Measurements from ENCODE around the gene TOPAZ1.
A peak's percentile ranks its signal among the peaks of the same experiment; 100 is the strongest.

TOPAZ1 gene

GRCh38 chr3:44241706-44242105 is at the start of gene TOPAZ1:
Gene TOPAZ1, plus strand, starts transcription at chr3:44241886. Its CDS starts 168 bp downstream, at chr3:44242054.
- FAIRE-seq = no peak

DNA sequence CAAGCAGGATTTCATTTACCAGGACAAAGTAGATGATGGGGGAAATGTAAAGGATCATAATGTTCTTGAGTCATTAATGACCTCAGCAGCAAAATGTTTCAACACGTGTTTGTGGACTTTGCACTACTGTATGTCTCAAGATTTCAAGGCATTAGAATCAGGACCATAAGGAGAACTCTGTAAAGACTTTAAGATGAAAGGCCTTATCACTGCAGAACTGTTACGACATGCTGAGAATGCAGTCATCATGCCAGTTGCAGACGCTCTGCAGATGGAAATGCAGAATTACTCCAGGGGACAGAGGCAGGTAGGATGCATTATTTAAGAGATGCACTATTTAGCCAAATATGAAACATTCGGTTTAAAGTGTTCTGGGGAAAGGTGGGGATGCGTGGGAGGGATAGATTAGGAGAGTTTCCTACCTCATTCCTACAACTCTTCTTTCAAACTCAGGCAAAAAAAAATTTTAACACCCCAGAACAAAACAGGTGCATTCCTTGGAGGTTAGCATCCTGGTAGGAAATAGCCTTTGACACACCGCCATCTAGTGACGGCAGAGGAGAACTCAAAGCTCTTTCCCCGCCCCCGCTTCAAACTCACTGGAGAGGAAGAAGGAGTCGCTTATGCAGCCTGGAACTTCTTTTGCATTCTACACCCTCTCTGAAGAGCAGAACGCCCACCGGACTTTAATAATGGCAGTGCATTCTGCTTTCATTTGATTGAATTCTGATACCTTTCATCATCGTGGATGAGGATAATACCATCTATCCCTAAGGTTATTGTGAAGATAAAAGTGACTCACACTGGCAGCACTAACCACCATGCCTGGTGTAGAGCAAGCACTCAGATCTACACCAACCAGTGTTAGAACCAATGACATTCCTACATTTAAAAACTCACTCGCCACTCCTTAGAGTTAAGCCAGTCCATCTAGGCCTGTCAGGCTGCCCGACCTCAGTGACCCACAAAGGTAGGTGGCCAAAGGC is 43.1 kb upstream of the TOPAZ1 start:
- FAIRE-seq = peak; percentile 47

- no peak for FAIRE-seq
These were observed 35.4 kb upstream of the TOPAZ1 start for GRCh38 chr3:44206261-44206660.

- FAIRE-seq = no peak
These were observed 34.6 kb upstream of the TOPAZ1 start for GRCh38 chr3:44206862-44207652.

DNA sequence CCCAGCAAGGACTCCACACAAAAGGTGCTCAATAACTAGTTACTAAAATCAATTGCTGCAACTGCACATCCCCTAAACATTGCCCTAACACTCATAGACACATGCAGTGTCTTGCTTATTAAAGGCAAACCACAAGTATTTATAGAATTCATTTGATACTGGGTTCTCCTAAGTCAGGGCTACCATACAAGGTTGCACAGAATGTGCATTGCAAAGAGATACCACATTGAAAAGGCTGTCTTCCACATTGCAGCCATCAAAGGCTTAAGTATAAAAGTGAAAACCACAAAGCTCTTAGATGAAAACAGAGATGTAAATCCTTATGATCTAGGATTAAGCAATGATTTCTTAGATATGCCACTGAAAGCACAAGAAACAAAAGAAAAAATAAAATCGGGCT is 33.6 kb upstream of the TOPAZ1 start:
- FAIRE-seq = no peak

GRCh38 chr3:44208568-44208967 is 33.1 kb upstream of the TOPAZ1 start:
- no peak for FAIRE-seq

DNA sequence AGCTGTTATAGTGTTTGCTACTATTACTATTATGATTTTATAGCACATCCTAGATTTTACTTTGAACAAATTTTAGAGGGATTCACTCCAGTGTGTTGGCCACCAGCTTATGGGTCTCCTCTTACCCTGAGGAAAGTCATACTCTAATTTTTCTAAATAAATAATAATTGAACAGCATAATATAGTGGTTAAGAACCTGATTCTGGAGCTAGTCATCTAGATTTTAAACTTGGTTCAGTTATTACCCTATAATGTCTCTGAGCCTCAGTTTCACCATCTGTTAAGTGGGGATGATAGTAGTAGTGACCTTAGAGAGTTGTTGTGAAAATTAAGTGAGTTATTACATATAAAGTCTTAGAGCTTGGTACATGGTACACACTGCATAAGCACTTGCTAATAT is 30.7 kb upstream of the TOPAZ1 start:
- no peak for FAIRE-seq

DNA sequence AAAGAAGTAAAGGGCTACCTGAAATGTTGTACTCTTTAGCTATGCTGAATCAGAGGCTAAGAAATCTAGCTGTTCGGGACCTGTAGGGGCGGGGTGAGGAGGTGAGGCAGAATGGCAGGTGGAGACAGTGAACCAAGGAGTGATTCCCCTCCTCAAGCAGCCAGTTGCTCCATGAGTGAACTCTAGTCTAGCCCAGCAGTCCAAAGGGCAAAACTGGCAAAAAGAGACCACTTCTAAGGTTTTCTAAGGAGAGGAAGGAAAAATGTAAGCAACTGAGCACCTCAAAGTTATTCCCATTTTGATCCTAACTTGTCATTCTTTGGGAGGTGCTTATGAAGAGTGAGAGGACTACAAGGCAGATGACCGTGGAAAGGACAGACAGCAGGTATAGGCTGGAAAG is 19.3 kb upstream of the TOPAZ1 start:
- FAIRE-seq = no peak

GRCh38 chr3:44223299-44223698 is 18.4 kb upstream of the TOPAZ1 start:
- FAIRE-seq = no peak

DNA sequence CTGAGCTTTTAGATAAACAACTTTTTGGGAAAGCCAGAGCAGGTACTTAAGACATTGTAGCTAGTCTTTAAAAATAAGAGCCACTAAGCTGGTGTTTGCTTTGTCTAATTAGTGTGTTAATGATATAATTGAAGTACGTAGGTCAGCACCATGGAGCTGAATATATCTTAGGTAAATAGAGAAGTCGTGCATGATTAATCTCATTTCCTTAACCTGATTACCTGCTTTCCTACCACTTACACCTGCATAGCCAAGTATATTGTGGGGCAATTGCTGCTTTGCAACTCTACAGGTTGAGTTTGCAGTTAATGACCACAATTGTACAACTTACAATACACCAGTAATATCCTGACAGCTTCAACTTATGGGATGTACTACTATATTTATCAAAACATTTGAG is 17.6 kb upstream of the TOPAZ1 start:
- FAIRE-seq = no peak

GRCh38 chr3:44226573-44226972 is 15.1 kb upstream of the TOPAZ1 start:
- FAIRE-seq = no peak

- FAIRE-seq = no peak
These were observed 14.1 kb upstream of the TOPAZ1 start for GRCh38 chr3:44227632-44228031.

DNA sequence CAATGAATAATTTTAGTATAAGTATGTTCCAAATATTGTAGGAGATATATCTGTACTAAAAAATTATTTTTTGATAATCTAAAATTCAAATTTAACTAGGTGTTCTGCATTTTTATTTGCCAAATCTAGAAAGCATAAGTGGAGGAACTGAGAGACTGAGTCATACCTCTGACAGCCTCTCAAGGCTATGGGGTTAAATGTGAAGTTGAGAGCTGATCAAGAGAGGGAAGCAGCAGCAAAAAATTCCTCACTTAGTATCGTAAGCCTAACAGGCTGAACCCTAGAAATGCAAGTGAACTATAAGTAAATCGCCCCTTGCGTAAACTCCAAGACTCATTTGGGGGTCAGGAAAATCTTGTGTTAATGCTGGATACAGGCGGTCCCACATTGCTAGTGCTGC is 12.8 kb upstream of the TOPAZ1 start:
- FAIRE-seq = no peak

GRCh38 chr3:44232407-44232806 is 9.3 kb upstream of the TOPAZ1 start:
- no peak for FAIRE-seq

GRCh38 chr3:44234648-44235268 is 6.9 kb upstream of the TOPAZ1 start:
- no peak for FAIRE-seq

- peak; percentile 96 for FAIRE-seq
These were observed 5.8 kb upstream of the TOPAZ1 start for GRCh38 chr3:44235604-44236484.

DNA sequence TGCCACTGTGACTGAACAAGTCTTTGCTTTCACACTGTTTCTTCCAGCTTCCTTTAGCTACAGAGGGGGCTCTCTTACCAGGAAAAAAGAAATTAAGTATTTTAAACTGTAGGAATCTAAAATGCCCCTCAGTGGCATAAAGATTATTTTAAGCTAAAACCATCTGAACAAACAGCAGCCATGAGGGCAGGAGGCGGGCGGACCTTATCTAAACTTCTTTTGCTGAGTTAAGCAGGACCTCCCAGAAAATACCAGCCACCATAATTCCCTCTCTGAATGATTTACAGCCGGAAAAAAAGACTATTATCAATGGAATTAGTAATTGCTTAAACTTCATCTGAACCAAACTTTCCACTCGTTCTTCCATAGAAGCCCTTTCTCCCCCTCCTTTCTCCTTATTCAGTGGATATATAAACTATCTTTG is 5.2 kb upstream of the TOPAZ1 start:
- FAIRE-seq = no peak

GRCh38 chr3:44237161-44237560 is 4.5 kb upstream of the TOPAZ1 start:
- no peak for FAIRE-seq

DNA sequence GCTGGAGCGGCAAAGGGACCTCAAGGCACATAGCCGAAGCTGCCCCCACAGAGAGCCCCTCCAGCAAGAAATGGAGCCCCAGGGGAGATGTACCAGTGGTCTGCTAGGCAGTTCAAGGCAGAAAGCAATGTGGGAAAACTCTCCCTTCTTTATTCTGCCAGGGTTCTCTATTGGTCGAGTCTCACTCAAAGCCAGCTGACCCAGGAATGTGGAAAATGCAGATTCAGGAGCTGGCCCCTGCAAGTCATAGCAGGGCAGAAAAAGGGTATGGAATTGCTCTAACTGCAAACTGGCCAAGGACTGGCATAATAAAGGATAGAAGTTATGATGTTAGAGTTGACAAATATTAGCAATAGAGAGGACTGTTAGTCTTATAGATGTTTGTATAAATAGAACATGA is 4.0 kb upstream of the TOPAZ1 start:
- FAIRE-seq = no peak

- FAIRE-seq = no peak
These were observed 2.8 kb upstream of the TOPAZ1 start for GRCh38 chr3:44238889-44239288.

DNA sequence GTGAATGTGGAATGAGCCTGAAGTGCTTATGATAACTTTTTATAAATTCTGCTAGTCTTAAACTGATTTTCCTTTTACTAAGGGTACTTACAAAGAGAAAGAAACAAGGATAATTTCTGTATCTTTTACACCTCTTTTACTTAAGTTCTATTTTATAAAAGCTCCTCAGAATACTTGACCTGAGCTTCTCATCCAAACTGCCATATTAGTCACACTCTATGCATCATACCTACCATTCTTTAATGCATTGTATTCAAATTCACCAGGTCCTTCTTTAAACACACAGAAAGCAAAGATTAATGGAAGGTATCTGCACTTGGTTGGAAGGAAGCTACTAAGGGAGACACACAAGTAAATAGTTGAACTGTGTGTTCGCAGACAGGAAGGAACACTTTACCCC is 1.6 kb upstream of the TOPAZ1 start:
- FAIRE-seq = no peak

- no peak for FAIRE-seq
These were observed 1.0 kb downstream of the TOPAZ1 start for GRCh38 chr3:44242721-44243120.

Data from G401.6 (cell line).